Measurements from ENCODE around the gene FDX2.

DNA sequence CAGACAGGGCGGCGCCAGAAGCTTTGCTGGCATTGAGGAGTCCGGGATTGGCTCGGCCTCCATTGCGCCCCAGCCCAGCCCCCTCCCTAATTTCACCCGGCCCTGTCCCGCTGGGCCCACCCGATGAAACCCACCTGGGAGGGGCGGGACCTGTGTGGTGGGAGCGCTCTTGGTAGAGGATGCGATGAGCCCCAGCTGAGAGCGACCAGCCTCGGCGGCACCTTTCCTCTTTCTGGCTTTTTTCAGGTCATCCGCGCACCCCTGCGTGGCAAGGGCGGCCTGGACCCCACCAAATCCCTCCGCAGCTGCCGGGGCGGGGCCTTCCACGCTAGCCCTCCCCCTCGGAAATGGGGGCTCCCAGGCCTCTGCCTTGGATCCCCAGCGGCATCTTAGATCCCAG is 6.4 kb downstream of the FDX2 start, which contains the start of gene ZGLP1:
- TF ChIP-seq, protein P1, sequence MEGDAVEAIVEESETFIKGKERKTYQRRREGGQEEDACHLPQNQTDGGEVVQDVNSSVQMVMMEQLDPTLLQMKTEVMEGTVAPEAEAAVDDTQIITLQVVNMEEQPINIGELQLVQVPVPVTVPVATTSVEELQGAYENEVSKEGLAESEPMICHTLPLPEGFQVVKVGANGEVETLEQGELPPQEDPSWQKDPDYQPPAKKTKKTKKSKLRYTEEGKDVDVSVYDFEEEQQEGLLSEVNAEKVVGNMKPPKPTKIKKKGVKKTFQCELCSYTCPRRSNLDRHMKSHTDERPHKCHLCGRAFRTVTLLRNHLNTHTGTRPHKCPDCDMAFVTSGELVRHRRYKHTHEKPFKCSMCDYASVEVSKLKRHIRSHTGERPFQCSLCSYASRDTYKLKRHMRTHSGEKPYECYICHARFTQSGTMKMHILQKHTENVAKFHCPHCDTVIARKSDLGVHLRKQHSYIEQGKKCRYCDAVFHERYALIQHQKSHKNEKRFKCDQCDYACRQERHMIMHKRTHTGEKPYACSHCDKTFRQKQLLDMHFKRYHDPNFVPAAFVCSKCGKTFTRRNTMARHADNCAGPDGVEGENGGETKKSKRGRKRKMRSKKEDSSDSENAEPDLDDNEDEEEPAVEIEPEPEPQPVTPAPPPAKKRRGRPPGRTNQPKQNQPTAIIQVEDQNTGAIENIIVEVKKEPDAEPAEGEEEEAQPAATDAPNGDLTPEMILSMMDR (IDR thresholded peaks at IDR 0.05) = no peak
- no peak for TF ChIP-seq POLR2A (IDR thresholded peaks at IDR 0.05)
- no peak for TF ChIP-seq POLR2AphosphoS5 (IDR thresholded peaks at IDR 0.05; ENCODE audit: insufficient read depth in 1 of 2, low read depth in 1 of 2)
